ENCODE data around the gene HSFX3.
"Not testable (repeated sequence)": the region's sequence is repeated elsewhere in the genome, so short reads cannot be mapped to it uniquely, and the experiment has no call there.

HSFX3 gene

GRCh38 chrX:149550454-149550853, 730 bp upstream of the HSFX3 start:
- H3K4me1 ChIP-seq; H3K4me3 ChIP-seq; H3K27me3 ChIP-seq; H3K36me3 ChIP-seq; intact Hi-C loops (cut with DNase I; ENCODE audit: low total_unique reads); H3K9me3 ChIP-seq; DNase-seq; H3K27ac ChIP-seq: not testable (repeated sequence)

DNA sequence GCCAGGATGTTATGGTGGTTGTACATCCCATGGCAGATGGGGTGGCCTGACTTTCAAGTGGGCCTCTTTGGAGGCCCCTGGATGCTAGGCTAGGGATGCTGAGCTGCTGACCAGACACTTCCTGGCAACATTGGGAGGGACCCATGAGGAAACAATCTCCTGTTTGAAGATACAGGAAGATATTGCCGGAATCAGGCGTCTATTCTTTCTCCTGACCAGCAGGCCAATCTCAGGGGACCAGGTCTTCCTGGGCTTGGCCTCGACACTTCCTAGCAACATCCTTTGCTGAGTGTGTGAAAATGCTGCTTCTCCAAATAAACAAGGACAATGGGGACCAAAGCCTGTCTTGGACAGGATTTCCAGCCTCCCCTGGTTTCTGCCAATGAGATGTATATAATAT, 1.9 kb downstream of the HSFX3 start:
- H3K4me1 ChIP-seq; H3K4me3 ChIP-seq; H3K9me3 ChIP-seq; DNase-seq; H3K27ac ChIP-seq; intact Hi-C loops (cut with DNase I; ENCODE audit: low total_unique reads); H3K27me3 ChIP-seq; H3K36me3 ChIP-seq: not testable (repeated sequence)

DNA sequence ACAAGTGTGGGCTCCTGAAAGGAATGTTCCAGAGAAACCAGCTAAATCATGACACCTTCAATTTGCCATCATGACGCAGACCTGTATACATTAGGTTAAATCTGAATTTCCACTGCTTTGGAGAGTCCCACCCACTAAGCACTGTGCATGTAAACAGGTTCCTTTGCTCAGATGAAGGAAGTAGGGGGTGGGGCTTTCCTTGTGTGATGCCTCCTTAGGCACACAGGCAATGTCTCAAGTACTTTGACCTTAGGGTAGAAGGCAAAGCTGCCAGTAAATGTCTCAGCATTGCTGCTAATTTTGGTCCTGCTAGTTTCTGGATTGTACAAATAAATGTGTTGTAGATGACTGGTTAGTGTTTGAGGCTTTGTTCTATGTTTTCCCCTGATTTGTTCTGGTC, 2.8 kb downstream of the HSFX3 start:
- DNase-seq; H3K4me3 ChIP-seq; H3K4me1 ChIP-seq; H3K9me3 ChIP-seq; H3K36me3 ChIP-seq; H3K27ac ChIP-seq; H3K27me3 ChIP-seq; intact Hi-C loops (cut with DNase I; ENCODE audit: low total_unique reads): not testable (repeated sequence)

DNA sequence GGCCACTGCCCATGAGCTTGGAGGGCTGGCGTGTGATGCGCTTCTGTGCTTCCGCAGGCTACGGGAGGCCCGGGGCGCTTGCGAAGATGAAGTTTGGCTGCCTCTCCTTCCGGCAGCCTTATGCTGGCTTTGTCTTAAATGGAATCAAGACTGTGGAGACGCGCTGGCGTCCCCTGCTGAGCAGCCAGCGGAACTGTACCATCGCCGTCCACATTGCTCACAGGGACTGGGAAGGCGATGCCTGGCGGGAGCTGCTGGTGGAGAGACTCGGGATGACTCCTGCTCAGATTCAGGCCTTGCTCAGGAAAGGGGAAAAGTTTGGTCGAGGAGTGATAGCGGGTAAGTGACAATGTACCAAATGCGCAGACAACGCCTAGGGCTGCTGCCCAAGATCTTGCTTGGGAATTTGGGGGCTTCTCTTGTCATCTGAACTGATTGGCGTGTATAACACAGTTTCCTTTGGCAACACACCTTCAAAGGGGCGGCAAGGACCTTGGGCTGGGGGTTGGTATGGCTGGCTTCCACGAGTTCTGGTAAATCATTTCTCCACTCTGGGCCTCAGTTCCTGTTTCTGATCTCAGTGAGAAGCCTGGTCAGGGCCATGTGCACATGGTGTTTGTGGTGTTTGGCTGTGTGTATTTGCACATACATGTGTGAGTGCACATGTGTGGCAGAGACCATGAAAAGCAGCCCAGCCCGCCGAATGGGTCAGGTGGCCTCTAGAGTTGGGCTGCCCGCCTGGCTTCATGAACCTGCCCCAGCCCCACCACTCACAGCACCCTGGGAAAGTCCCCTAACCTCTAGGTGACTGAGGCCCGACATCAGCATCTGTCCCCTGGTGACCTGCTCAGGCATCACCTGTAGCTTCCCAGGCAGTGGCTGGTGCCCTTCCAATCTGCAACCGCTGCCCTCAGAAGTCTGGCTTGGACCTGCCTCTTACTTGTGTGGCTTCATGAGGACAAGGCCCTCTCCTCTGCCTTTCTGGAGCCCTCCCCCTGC, 3.9 kb downstream of the HSFX3 start:
- H3K9me3 ChIP-seq; H3K36me3 ChIP-seq; H3K27me3 ChIP-seq; H3K4me1 ChIP-seq; H3K27ac ChIP-seq; intact Hi-C loops (cut with DNase I; ENCODE audit: low total_unique reads); H3K4me3 ChIP-seq; DNase-seq: not testable (repeated sequence)

GRCh38 chrX:149541521-149542047, 8.1 kb downstream of the HSFX3 start:
- Histone ChIP-seq H3K9me3 (no peaks in the 10 kb centered on the region), H3K27me3 (no peaks in the 10 kb centered on the region), H3K4me1 (peaks cover 0 to 11% (median 0%) of the 10 kb centered on the region in 4 donors), H3K36me3 (no peaks in the 10 kb centered on the region), H3K27ac (peak overlapping the region; percentile 86 to 90), H3K4me3 (peak overlapping the region; percentile 67 to 74)
- intact Hi-C loops (cut with DNase I; ENCODE audit: low total_unique reads), result no loop called here
- TF ChIP-seq CTCF (IDR thresholded peaks at IDR 0.05), result no peak
- no peak for DNase-seq

- Histone ChIP-seq H3K4me3 (peak within 1 kb of the TSS; percentile 67 to 74), H3K4me1 (peaks cover 0 to 11% (median 0%) of the 10 kb centered on the region in 4 donors), H3K27me3 (no peaks in the 10 kb centered on the region), H3K27ac (peak within 1 kb of the TSS; percentile 86 to 90), H3K9me3 (no peaks in the 10 kb centered on the region), H3K36me3 (peaks cover 0 to 4% (median 0%) of the 10 kb centered on the region in 3 donors)
- DNase-seq, result peak; percentile 84 to 89
- TF ChIP-seq CTCF (IDR thresholded peaks at IDR 0.05), result no peak
- intact Hi-C loops (cut with DNase I; ENCODE audit: low total_unique reads), result no loop called here
Observed at GRCh38 chrX:149540621-149541520, 8.9 kb downstream of the HSFX3 start, which contains the start of gene EOLA1. Gene EOLA1, plus strand, starts transcription at chrX:149541012. Its CDS starts 4,619 bp downstream, at chrX:149545631.

- intact Hi-C loops (cut with DNase I; ENCODE audit: low total_unique reads), result no loop called here
- Histone ChIP-seq H3K4me3 (peak overlapping the region; percentile 67 to 74), H3K9me3 (no peaks in the 10 kb centered on the region), H3K4me1 (peaks cover 0 to 11% (median 0%) of the 10 kb centered on the region in 4 donors), H3K36me3 (peaks cover 0 to 6% (median 0%) of the 10 kb centered on the region in 3 donors), H3K27ac (peak overlapping the region; percentile 86 to 90), H3K27me3 (no peaks in the 10 kb centered on the region)
- TF ChIP-seq CTCF (IDR thresholded peaks at IDR 0.05), result no peak
- peak; percentile 93 to 96 for DNase-seq
Observed at GRCh38 chrX:149540131-149540620, 9.5 kb downstream of the HSFX3 start.

All from tibial artery (tissue), 4 donors.